K562 (cell line): Measurements from ENCODE around the gene CCDC32. TPM values are rescaled to one million over a fixed set of nuclear protein-coding genes. Genes with fewer than 3 reads are reported as not detected.

Source experiments
- ADNP ChIP-seq: fragments of 200-800 bp; sonication (Bioruptor generic); IDR thresholded peaks from 2 replicates; pipeline ENCODE4 v1.6.1; 2016; ENCODE audit warnings: missing genetic modification characterization, missing compliant biosample characterization
- BCL6 ChIP-seq: fragments of 250-450 bp; sonication (Bioruptor Pico); IDR thresholded peaks from 2 replicates; pipeline ENCODE4 v1.4.0; 2020
- GABPA ChIP-seq: fragments of 200-800 bp; sonication (Bioruptor generic); conservative IDR thresholded peaks from 2 replicates; pipeline ENCODE4 v1.6.1; 2016; ENCODE audit warnings: low read depth, missing genetic modification characterization, missing compliant biosample characterization
- HDAC6 ChIP-seq: IDR thresholded peaks from 2 replicates; pipeline ENCODE4 v1.6.1; 2012; ENCODE audit warnings: low read depth, mild to moderate bottlenecking, control low read depth, inconsistent platforms, low read length, moderate library complexity
- HMG20A ChIP-seq: fragments of 450-650 bp; formaldehyde crosslinking; conservative IDR thresholded peaks from 2 replicates; pipeline ENCODE4 v1.4.0; 2020; ENCODE audit warnings: mild to moderate bottlenecking, mixed read lengths
- THRAP3 ChIP-seq: fragments of 450-650 bp; IDR thresholded peaks from 2 replicates; pipeline ENCODE4 v1.6.1; 2016; ENCODE audit warnings: mild to moderate bottlenecking, inconsistent platforms, borderline replicate concordance
- TSC22D4 ChIP-seq: fragments of 450-650 bp; IDR thresholded peaks from 2 replicates; pipeline ENCODE4 v1.6.1; 2016; ENCODE audit warnings: missing genetic modification characterization, missing biosample characterization, control low read depth
- XRCC3 ChIP-seq: fragments of 450-650 bp; IDR thresholded peaks from 2 replicates; pipeline ENCODE4 v1.6.1; 2017; ENCODE audit warnings: mild to moderate bottlenecking, moderate library complexity
- ZBED1 ChIP-seq: IDR thresholded peaks from 2 replicates; pipeline ENCODE4 v1.6.1; 2014
- ZNF232 ChIP-seq: sonication (generic); formaldehyde crosslinking; IDR thresholded peaks from 2 replicates; pipeline ENCODE4 v1.8.0; 2022; ENCODE audit warnings: mild to moderate bottlenecking, missing genetic modification reagents
- ZNF282 ChIP-seq: sonication (generic); formaldehyde crosslinking; IDR thresholded peaks from 2 replicates; pipeline ENCODE4 v1.8.1; 2023; ENCODE audit warnings: missing genetic modification reagents
- ZNF76 ChIP-seq: fragments of 250-450 bp; sonication (Bioruptor Pico); IDR thresholded peaks from 2 replicates; pipeline ENCODE4 v1.4.0; 2020; ENCODE audit warnings: mild to moderate bottlenecking, moderate library complexity, borderline replicate concordance
- polyA plus RNA-seq, 8 experiments: library from polyadenylated mRNA; depleted of rRNA in 4 of 8; stranded (reverse) in 5 of 8; unstranded in 3 of 8; fragments of >200 nt; fragmentation: Nextera tagmentation in 2 of 8; fragmentation: Illumina TruSeq in 1 of 8; extraction: Ambion mirVana in 2 of 8; extraction: Trizol in 1 of 8; gene quantifications; 2 replicates each; pipeline versions ENCODE4 v1.2.1 to v1.2.3, GENCODE V29; 2011 to 2014; ENCODE audit warnings: inconsistent platforms in 1 of 8, missing spikeins in 1 of 8
- total RNA-seq, 7 experiments: library from RNA; depleted of rRNA in 6 of 7; stranded (reverse); fragments of >200 nt in 6 of 7; fragmentation: Illumina TruSeq in 2 of 7; extraction: Trizol in 2 of 7; gene quantifications; 2 replicates each; pipeline versions ENCODE4 v1.2.1 to v1.2.3, GENCODE V29; 2011 to 2021; ENCODE audit warnings: low replicate concordance in 1 of 7
- TF ChIP-seq, protein P1 (sequence below), 2 experiments: fragments of 450-650 bp in 1 of 2; IDR thresholded peaks; 2 replicates each; pipeline ENCODE4 v1.6.1; 2011 to 2017; ENCODE audit warnings: low read depth in 2 of 2, antibody characterized with exemption in 1 of 2, borderline replicate concordance in 1 of 2, low read length in 1 of 2, mild to moderate bottlenecking in 1 of 2, mixed read lengths in 1 of 2; ENCODE audit not compliant: control insufficient read depth in 1 of 2
- TF ChIP-seq, protein P2 (sequence below): fragments of 150-350 bp; conservative IDR thresholded peaks from 2 replicates; pipeline ENCODE4 v1.6.1; 2014; ENCODE audit warnings: low read length
- TF ChIP-seq, protein P3 (sequence below): fragments of 450-650 bp; IDR thresholded peaks from 2 replicates; pipeline ENCODE4 v1.6.1; 2016; ENCODE audit warnings: antibody characterized with exemption
- TF ChIP-seq, protein P4 (sequence below): fragments of 150-350 bp; IDR thresholded peaks from 2 replicates; pipeline ENCODE4 v1.6.1; 2014; ENCODE audit warnings: low read depth, mild to moderate bottlenecking, low read length, borderline replicate concordance

Gene CCDC32
- total and polyA plus RNA-seq, 9 of the 15 experiments (the other 6 are each of a cell fraction or from before 2014, with no cell fraction given), result 22.2 to 94.8 (median 37.1) TPM

DNA sequence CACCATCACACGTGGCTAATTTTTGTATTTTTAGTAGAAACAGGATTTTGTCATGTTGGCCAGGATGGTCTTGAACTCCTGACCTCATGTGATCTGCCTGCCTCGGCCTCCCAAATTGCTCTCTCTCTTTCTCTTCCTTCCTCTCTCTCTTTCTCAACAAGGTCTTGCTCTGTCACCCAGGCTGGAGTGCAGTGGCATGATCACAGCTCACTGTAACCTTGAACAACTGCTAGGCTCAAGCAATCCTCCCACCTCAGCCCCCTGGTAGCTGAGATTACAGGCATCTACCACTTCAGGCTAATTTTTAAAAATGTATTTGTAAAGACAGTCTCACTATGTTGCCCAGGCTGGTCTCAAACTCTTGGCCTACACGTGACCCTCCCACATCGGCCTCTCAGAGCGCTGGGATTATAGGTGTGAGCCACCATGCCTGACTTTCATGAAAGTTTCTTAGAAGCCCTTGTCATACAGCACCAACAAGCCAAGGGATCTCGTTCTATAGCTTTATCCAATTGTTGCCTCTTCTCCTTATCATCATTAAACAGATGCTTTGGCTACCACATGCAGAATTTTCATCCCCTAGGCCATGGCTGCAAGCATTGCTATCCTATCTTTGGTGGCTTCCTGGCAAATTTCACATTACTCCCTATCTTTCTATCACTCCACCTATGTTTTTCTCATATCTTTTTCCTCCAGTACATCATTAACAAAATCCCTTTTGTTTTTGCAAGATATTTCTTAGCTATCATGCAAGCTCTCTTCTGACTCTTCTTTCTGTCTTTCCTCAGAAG, 5.7 kb downstream of the CCDC32 start (continued):
- TF ChIP-seq BCL6 (CRISPR knock-in tag), result no peak
- no peak for TF ChIP-seq HDAC6
- no peak for TF ChIP-seq GABPA (tag)
- TF ChIP-seq ZNF232 (CRISPR knock-in tag), result no peak
- no peak for TF ChIP-seq XRCC3
- no peak for TF ChIP-seq TSC22D4 (tag)
- TF ChIP-seq HMG20A (CRISPR knock-in tag), result no peak
- TF ChIP-seq, protein P1, sequence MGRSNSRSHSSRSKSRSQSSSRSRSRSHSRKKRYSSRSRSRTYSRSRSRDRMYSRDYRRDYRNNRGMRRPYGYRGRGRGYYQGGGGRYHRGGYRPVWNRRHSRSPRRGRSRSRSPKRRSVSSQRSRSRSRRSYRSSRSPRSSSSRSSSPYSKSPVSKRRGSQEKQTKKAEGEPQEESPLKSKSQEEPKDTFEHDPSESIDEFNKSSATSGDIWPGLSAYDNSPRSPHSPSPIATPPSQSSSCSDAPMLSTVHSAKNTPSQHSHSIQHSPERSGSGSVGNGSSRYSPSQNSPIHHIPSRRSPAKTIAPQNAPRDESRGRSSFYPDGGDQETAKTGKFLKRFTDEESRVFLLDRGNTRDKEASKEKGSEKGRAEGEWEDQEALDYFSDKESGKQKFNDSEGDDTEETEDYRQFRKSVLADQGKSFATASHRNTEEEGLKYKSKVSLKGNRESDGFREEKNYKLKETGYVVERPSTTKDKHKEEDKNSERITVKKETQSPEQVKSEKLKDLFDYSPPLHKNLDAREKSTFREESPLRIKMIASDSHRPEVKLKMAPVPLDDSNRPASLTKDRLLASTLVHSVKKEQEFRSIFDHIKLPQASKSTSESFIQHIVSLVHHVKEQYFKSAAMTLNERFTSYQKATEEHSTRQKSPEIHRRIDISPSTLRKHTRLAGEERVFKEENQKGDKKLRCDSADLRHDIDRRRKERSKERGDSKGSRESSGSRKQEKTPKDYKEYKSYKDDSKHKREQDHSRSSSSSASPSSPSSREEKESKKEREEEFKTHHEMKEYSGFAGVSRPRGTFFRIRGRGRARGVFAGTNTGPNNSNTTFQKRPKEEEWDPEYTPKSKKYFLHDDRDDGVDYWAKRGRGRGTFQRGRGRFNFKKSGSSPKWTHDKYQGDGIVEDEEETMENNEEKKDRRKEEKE (IDR thresholded peaks at IDR 0.05; ENCODE audit: borderline replicate concordance in 1 of 2, control insufficient read depth in 1 of 2, low read depth in 2 of 2, low read length in 1 of 2), result no peak
- TF ChIP-seq, protein P2, sequence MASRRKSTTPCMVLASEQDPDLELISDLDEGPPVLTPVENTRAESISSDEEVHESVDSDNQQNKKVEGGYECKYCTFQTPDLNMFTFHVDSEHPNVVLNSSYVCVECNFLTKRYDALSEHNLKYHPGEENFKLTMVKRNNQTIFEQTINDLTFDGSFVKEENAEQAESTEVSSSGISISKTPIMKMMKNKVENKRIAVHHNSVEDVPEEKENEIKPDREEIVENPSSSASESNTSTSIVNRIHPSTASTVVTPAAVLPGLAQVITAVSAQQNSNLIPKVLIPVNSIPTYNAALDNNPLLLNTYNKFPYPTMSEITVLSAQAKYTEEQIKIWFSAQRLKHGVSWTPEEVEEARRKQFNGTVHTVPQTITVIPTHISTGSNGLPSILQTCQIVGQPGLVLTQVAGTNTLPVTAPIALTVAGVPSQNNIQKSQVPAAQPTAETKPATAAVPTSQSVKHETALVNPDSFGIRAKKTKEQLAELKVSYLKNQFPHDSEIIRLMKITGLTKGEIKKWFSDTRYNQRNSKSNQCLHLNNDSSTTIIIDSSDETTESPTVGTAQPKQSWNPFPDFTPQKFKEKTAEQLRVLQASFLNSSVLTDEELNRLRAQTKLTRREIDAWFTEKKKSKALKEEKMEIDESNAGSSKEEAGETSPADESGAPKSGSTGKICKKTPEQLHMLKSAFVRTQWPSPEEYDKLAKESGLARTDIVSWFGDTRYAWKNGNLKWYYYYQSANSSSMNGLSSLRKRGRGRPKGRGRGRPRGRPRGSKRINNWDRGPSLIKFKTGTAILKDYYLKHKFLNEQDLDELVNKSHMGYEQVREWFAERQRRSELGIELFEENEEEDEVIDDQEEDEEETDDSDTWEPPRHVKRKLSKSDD, result no peak
- TF ChIP-seq ZNF282 (CRISPR knock-in tag), result no peak
- TF ChIP-seq ZNF76, result no peak
- TF ChIP-seq THRAP3, result 0 out of 2 replicates have a peak, but pooled peaks have one; percentile 20
- TF ChIP-seq ADNP (tag), result peak; percentile 84; the same call in 1 of the 2 replicates
- peak; percentile 70; the same call in 1 of the 2 replicates for TF ChIP-seq ZBED1
- TF ChIP-seq, protein P3, sequence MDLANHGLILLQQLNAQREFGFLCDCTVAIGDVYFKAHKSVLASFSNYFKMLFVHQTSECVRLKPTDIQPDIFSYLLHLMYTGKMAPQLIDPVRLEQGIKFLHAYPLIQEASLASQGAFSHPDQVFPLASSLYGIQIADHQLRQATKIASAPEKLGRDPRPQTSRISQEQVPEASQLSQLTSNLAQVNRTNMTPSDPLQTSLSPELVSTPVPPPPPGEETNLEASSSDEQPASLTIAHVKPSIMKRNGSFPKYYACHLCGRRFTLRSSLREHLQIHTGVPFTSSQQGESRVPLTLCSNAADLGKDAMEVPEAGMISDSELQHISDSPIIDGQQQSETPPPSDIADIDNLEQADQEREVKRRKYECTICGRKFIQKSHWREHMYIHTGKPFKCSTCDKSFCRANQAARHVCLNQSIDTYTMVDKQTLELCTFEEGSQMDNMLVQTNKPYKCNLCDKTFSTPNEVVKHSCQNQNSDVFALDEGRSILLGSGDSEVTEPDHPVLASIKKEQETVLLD, result peak; percentile 75
- TF ChIP-seq, protein P4, sequence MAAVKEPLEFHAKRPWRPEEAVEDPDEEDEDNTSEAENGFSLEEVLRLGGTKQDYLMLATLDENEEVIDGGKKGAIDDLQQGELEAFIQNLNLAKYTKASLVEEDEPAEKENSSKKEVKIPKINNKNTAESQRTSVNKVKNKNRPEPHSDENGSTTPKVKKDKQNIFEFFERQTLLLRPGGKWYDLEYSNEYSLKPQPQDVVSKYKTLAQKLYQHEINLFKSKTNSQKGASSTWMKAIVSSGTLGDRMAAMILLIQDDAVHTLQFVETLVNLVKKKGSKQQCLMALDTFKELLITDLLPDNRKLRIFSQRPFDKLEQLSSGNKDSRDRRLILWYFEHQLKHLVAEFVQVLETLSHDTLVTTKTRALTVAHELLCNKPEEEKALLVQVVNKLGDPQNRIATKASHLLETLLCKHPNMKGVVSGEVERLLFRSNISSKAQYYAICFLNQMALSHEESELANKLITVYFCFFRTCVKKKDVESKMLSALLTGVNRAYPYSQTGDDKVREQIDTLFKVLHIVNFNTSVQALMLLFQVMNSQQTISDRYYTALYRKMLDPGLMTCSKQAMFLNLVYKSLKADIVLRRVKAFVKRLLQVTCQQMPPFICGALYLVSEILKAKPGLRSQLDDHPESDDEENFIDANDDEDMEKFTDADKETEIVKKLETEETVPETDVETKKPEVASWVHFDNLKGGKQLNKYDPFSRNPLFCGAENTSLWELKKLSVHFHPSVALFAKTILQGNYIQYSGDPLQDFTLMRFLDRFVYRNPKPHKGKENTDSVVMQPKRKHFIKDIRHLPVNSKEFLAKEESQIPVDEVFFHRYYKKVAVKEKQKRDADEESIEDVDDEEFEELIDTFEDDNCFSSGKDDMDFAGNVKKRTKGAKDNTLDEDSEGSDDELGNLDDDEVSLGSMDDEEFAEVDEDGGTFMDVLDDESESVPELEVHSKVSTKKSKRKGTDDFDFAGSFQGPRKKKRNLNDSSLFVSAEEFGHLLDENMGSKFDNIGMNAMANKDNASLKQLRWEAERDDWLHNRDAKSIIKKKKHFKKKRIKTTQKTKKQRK, result no peak
